Central memory CD4-positive, alpha-beta T cell (primary cell): ENCODE measurements around the gene CYP2S1.
"Not testable (repeated sequence)": the region's sequence is repeated elsewhere in the genome, so short reads cannot be mapped to it uniquely, and the experiment has no call there.

Experiments
- DNase-seq: peaks from one replicate; pipeline ENCODE4 v3.0.0; 2022
- total RNA-seq, 3 experiments: gene quantifications; one replicate each; lab custom pipeline; 2026; lab: John Stamatoyannopoulos, UW

CYP2S1 gene
- 0 reads per million in 3 experiments for total RNA-seq

DNA sequence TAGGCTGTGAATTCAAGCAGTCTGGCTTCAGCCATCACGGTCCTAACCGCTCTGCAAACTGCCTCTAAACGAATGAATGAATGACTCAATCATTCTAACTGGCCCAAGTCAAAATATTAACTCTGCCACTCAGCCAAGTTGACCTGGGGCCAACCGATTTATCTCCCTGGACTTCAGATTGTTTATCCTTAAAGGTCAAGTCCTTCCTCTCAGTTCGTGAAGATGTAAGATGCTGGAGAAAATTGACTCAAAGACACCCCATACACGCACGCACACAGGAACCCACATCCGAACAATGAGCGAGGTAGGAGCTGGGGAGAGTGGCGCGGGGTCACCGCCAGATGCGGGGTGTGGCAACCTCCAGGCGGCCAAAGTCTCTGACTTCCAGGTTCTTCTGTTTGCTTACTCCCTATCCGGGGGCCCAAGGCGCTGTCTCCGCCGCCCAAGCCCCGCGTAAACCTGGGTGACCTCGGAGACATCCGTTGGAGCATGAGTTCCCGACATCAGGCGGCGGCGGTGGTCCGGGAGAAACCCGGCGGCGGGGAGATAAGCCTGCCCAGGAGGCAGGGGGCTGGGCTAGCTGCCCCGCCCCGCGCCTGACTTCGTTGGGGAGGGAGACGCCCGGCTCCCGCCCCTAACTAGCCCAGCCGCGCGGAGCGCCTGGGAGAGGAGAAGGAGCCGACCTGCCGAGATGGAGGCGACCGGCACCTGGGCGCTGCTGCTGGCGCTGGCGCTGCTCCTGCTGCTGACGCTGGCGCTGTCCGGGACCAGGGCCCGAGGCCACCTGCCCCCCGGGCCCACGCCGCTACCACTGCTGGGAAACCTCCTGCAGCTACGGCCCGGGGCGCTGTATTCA, at the start of gene CYP2S1:
CYP2S1 (plus strand) TSS at position 646 of the 856 bp plus-strand sequence; CDS start at position 692, 46 bp downstream.
- DNase-seq = no peak

DNA sequence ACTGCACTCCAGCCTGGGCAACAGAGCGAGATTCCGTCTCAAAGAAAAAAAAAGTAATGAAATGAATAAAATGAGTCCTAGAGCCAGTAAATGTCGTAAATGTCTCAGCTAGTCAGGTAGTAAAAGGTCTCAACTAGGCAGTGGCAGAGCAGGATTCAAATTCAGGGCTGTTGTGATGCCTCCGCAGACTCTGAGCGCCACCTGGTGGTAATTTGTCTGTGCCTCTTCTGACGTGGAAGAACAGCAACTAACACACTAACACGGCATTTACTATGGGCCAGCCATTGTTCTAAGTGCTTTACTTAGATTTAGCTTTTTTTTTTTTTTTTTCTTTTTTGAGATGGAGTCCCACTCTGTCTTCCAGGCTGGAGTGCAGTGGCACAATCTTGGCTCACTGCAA, 48.6 kb upstream of the CYP2S1 start:
- DNase-seq = peak; percentile 80

GRCh38 chr19:41149831-41150230, 43.2 kb upstream of the CYP2S1 start:
- DNase-seq = no peak

GRCh38 chr19:41150986-41151385, 42.0 kb upstream of the CYP2S1 start:
- DNase-seq = not testable (repeated sequence)

- DNase-seq = no peak
Measured at GRCh38 chr19:41154060-41154459, 39.0 kb upstream of the CYP2S1 start.

- DNase-seq = no peak
Measured at GRCh38 chr19:41156207-41156606, 36.8 kb upstream of the CYP2S1 start.

DNA sequence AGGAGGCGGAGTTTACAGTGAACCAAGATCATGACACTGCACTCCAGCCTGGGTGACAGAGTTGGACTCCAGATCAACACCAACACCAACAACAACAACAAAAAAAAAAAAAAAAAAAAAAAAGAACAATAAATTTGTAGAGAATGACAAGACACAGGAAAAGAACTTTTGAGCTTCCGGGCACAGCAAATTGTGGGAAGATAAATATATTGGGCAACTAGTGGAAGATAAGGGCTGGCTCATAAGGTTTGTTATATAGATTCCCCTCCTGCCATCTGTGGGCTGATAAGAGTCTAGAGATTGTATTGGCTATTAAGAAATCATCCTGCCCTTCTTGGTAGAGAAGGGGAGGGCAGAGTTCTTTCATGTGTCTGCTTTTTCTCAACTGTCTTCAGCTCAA, 33.1 kb upstream of the CYP2S1 start:
- DNase-seq = no peak

GRCh38 chr19:41161903-41162302, 31.1 kb upstream of the CYP2S1 start:
- DNase-seq = no peak

- no peak for DNase-seq
Measured at GRCh38 chr19:41166944-41167804, 25.8 kb upstream of the CYP2S1 start.

GRCh38 chr19:41172297-41173164, 20.5 kb upstream of the CYP2S1 start:
- no peak for DNase-seq

DNA sequence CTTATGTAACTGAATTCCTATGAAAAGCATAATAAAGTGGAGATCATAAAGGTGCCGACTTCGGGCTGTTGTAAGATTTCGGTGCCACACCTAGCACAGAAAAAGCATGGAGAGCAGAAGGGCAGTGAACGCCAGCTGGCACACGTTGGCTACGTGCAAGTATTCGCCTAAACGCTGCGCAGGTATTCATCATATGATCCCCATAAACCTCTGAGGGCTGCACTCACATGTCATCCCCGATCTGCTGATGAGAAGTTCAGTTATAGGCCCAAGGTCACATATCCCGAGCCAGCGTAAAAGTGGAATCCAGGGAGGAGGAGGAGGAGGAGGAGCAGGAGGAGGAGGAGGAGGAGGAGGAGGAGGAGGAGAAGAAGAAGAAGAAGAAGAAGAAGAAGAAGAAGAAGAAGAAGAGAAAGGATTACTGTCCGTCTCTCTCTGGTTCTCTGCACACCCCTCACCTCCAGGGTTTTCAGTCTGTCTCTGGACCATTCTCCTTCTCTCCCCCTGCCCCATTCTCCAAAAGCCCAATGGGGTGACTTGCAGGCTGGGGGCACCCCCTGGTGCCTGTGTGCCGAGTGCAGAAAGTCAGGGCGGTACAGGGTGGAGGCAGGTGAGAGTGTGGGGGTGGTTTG, 18.6 kb upstream of the CYP2S1 start:
- DNase-seq = no peak

DNA sequence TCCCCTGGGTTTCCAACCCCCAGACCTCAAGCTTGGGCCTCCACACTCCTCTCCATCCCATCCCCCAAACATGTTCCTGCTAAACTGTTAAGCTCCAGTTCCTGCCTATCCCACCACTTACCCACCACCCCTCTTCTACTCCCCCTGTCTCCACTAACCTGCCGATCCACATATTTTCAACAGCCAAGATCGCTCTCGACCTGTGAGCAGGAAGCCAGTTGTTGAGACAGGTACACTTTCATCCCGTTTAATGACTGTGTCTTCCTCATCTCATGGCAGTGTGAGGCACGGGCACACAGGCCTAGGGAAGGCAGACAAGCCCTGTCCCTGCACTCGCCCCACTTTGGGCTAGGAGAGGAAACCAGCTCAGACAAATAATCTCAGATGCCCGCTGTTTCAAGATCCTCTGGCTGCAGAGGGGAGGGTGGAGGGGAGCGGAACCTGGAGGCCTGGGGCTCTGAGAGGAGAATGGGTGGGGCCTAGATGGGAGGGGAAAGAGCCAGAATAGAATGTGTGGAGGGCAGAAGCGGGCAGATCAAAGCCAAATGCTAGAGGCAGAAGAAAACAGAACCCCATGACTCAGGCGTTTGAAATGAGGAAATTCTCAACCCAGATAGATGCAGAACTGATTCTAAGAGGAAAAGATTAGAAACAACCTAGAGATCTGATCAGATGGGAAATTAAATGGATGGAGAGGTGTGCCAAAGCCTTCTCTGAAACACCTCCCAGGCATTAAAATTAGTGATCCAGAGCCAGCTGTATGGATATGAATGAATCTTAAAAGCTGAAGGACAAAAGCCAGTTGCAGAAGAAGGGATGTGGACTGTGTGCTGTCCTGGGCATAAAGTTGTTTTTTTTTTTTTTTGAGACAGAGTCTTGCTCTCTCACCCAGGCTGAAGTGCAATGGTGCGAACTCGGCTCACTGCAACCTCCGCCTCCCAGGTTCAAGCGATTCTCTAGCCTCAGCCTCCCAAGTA, 16.9 kb upstream of the CYP2S1 start:
- peak; percentile 11 for DNase-seq

DNA sequence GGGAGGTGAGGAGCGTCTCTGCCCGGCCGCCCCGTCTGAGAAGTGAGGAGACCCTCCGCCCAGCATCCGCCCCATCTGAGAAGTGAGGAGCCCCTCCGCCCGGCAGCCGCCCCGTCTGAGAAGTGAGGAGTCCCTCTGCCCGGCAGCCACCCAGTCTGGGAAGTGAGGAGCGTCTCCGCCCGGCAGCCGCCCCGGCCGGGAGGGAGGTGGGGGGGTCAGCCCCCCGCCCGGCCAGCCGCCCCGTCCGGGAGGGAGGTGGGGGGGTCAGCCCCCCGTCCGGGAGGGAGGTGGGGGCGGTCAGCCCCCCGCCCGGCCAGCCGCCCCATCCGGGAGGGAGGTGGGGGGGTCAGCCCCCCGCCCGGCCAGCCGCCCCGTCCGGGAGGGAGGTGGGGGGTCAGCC, 12.8 kb upstream of the CYP2S1 start:
- DNase-seq = not testable (repeated sequence)

DNA sequence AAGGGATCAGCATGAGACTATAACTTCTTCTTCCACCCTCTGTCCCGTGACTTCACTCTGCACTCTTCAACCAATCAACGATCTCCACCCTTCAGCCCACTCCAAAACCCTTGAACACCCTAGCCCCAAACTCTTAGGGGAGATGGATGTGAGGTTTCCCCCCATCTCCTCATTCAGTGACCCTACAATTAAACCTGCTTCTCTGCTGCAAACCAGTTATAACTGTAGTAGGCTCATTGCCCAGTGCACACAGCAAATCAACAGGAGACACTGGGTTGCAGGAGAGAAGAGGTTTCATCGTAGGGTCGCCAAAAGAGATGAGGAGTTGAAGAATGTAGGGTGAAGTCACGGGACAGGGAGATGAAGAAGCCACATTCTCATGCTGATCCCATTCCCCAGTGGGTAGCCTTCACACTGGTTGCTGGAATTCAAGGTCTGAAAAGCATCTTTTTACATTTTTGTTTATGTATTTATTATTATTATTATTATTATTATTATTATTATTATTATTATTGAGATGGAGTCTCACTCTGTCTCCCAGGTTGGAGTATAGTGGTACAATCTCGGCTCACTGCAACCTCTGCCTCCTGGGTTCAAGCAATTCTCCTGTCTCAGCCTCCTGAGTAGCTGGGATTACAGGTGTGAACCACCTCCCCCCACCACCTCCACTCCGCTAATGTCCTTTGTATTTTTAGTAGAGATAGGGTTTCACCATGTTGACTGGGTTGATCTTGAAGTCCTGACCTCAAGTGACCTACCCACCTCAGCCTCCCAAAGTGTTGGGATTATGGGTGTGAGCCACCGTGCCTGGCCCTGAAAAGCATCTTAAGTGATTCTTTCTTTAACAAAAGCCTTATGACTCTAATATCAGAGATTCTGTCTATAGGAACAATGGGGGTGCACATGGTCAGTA, 5.8 kb upstream of the CYP2S1 start:
- no peak for DNase-seq

GRCh38 chr19:41187884-41188279, 5.1 kb upstream of the CYP2S1 start:
- DNase-seq = no peak

DNA sequence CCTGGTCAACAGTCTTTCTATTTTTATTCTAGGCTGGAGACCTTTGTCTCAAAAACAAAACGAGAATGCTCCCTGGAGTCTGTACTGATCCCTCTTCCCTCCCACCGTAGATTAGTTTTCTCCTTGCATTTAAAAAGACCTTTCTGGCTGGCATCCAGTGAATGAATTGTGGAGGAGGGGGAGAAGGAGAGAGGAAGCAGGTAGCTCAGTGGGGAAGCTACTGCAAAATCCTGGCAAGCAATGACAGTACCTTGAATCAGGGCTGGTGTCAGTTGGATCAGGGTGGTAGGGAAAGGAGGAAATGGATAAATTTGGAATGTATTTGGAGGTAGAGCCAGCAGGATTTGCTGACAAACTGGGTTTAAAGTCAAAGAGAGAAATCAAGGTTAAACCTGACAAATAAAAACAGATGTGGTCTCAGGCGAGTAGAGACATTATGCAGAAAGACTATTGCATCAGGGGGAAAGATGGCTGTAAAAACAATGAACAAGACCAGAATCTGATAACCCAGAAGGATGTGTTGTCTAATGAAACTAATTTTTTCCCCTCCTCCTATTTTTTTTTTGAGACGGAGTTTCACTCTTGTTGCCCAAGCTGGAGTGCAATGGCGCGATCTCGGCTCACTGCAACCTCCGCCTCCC, 3.5 kb upstream of the CYP2S1 start:
- no peak for DNase-seq

GRCh38 chr19:41193430-41194156, 574 bp downstream of the CYP2S1 start:
- DNase-seq = no peak

DNA sequence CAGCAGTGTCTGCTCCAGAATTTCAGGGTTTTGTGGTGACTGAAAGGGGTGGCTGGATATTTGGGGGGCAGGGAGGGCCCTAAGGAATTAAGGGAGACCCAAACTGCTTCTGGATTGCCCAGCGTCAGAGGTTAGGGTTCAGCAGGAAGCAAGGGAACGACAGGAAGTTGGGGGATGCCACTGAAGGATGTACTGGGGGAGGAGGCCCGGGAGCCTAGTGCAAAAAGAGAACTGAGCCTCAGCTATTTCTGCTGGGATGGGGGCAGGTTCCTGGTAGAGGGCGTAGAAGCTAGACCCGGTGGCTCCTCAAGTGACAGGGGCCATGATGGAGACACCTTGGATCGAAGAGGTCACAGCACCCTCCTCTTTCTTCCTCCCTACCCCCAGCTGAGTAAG, 1.1 kb downstream of the CYP2S1 start:
- DNase-seq = no peak
